ENCODE results near the gene ZNF175. TPM values are rescaled to one million over a fixed set of nuclear protein-coding genes. Genes with fewer than 3 reads are reported as not detected.

ZNF175 gene
- total RNA-seq, 1 donor from 2014 or later: 15.1 TPM

- DNase-seq (ENCODE audit: low read depth) (no peak), FAIRE-seq (no peak)
- peaks cover 23% of the 10 kb centered on the region for H3K36me3 ChIP-seq (ENCODE audit: insufficient read depth, low read length)
- peaks cover 4% of the 10 kb centered on the region for H3K4me1 Mint-ChIP-seq (ENCODE audit: low read depth, unreplicated experiment)
- no peak for TF ChIP-seq EZH2 (IDR thresholded peaks at IDR 0.05; ENCODE audit: insufficient read depth, low read length)
- TF ChIP-seq, protein P1, sequence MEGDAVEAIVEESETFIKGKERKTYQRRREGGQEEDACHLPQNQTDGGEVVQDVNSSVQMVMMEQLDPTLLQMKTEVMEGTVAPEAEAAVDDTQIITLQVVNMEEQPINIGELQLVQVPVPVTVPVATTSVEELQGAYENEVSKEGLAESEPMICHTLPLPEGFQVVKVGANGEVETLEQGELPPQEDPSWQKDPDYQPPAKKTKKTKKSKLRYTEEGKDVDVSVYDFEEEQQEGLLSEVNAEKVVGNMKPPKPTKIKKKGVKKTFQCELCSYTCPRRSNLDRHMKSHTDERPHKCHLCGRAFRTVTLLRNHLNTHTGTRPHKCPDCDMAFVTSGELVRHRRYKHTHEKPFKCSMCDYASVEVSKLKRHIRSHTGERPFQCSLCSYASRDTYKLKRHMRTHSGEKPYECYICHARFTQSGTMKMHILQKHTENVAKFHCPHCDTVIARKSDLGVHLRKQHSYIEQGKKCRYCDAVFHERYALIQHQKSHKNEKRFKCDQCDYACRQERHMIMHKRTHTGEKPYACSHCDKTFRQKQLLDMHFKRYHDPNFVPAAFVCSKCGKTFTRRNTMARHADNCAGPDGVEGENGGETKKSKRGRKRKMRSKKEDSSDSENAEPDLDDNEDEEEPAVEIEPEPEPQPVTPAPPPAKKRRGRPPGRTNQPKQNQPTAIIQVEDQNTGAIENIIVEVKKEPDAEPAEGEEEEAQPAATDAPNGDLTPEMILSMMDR (IDR thresholded peaks at IDR 0.05; ENCODE audit: insufficient read depth, low read depth, low read length): no peak
- H3K79me2 ChIP-seq (ENCODE audit: insufficient read depth, low read length): no peaks in the 10 kb centered on the region
- H3K9ac ChIP-seq (ENCODE audit: low read length): no peak overlapping the region
- H3K27me3 Mint-ChIP-seq (ENCODE audit: low read depth, unreplicated experiment): no peaks in the 10 kb centered on the region
- H3K4me3 Mint-ChIP-seq (ENCODE audit: unreplicated experiment): no peak overlapping the region
- no peak overlapping the region for H2AFZ ChIP-seq (ENCODE audit: low read depth, low read length)
- H3K9me3 Mint-ChIP-seq (ENCODE audit: unreplicated experiment): peaks cover 23% of the 10 kb centered on the region
- H3K4me1 ChIP-seq (ENCODE audit: insufficient read depth, low read length): no peaks in the 10 kb centered on the region
- H4K20me1 ChIP-seq (ENCODE audit: insufficient read depth, low read length): no peaks in the 10 kb centered on the region
- H3K27ac ChIP-seq (ENCODE audit: low read depth, low read length): no peak overlapping the region
- no peak overlapping the region for H3K27ac Mint-ChIP-seq (ENCODE audit: unreplicated experiment)
- H3K27me3 ChIP-seq (ENCODE audit: insufficient read depth, low read length): no peaks in the 10 kb centered on the region
- H3K4me3 ChIP-seq (ENCODE audit: insufficient read depth, low read depth, low read length): no peak overlapping the region
- H3K4me2 ChIP-seq (ENCODE audit: low read length): no peak overlapping the region
- peaks cover 36% of the 10 kb centered on the region for H3K9me3 ChIP-seq (ENCODE audit: insufficient read depth, low read depth, low read length)
- H3K36me3 Mint-ChIP-seq (ENCODE audit: low read depth, unreplicated experiment): peaks cover 36% of the 10 kb centered on the region
Observed at GRCh38 chr19:51590441-51590840, 19.4 kb downstream of the ZNF175 start.

GRCh38 chr19:51592521-51592920 lies 21.4 kb downstream of the ZNF175 start:
- Histone ChIP-seq H3K9me3 (ENCODE audit: insufficient read depth, low read depth, low read length) (peaks cover 17% of the 10 kb centered on the region), H3K36me3 (ENCODE audit: insufficient read depth, low read length) (peaks cover 7% of the 10 kb centered on the region), H3K4me2 (ENCODE audit: low read length) (no peak overlapping the region), H4K20me1 (ENCODE audit: insufficient read depth, low read length) (no peaks in the 10 kb centered on the region), H3K4me1 (ENCODE audit: insufficient read depth, low read length) (no peaks in the 10 kb centered on the region), H2AFZ (ENCODE audit: low read depth, low read length) (no peak overlapping the region), H3K27me3 (ENCODE audit: insufficient read depth, low read length) (no peaks in the 10 kb centered on the region), H3K27ac (ENCODE audit: low read depth, low read length) (no peak overlapping the region), H3K9ac (ENCODE audit: low read length) (no peak overlapping the region), H3K4me3 (ENCODE audit: insufficient read depth, low read depth, low read length) (no peak overlapping the region), H3K79me2 (ENCODE audit: insufficient read depth, low read length) (no peaks in the 10 kb centered on the region)
- TF ChIP-seq EZH2 (IDR thresholded peaks at IDR 0.05; ENCODE audit: insufficient read depth, low read length): no peak
- TF ChIP-seq, protein P1 (IDR thresholded peaks at IDR 0.05; ENCODE audit: insufficient read depth, low read depth, low read length): no peak
- H3K4me1 Mint-ChIP-seq (ENCODE audit: low read depth, unreplicated experiment): peaks cover 4% of the 10 kb centered on the region
- FAIRE-seq (no peak), DNase-seq (ENCODE audit: low read depth) (no peak)
- no peak overlapping the region for H3K27ac Mint-ChIP-seq (ENCODE audit: unreplicated experiment)
- peak overlapping the region; percentile 6 for H3K4me3 Mint-ChIP-seq (ENCODE audit: unreplicated experiment)
- H3K27me3 Mint-ChIP-seq (ENCODE audit: low read depth, unreplicated experiment): peaks cover 4% of the 10 kb centered on the region
- H3K36me3 Mint-ChIP-seq (ENCODE audit: low read depth, unreplicated experiment): peaks cover 18% of the 10 kb centered on the region
- H3K9me3 Mint-ChIP-seq (ENCODE audit: unreplicated experiment): peaks cover 19% of the 10 kb centered on the region

GRCh38 chr19:51593138-51593890 lies 22.2 kb downstream of the ZNF175 start:
- peak overlapping the region; percentile 74 for H3K4me3 ChIP-seq (ENCODE audit: insufficient read depth, low read depth, low read length)
- H3K27ac ChIP-seq (ENCODE audit: low read depth, low read length): no peak overlapping the region
- peak overlapping the region; percentile 71 for H3K9ac ChIP-seq (ENCODE audit: low read length)

More at GRCh38 chr19:51593138-51593890, 22.2 kb downstream of the ZNF175 start:
- Mint-ChIP-seq H3K9me3 (ENCODE audit: unreplicated experiment) (peaks cover 12% of the 10 kb centered on the region), H3K4me1 (ENCODE audit: low read depth, unreplicated experiment) (peaks cover 4% of the 10 kb centered on the region), H3K36me3 (ENCODE audit: low read depth, unreplicated experiment) (peaks cover 11% of the 10 kb centered on the region), H3K4me3 (ENCODE audit: unreplicated experiment) (peak overlapping the region; percentile 90), H3K27me3 (ENCODE audit: low read depth, unreplicated experiment) (peaks cover 4% of the 10 kb centered on the region), H3K27ac (ENCODE audit: unreplicated experiment) (no peak overlapping the region)
- H3K9me3 ChIP-seq (ENCODE audit: insufficient read depth, low read depth, low read length): peaks cover 9% of the 10 kb centered on the region
- H3K27me3 ChIP-seq (ENCODE audit: insufficient read depth, low read length): no peaks in the 10 kb centered on the region
- TF ChIP-seq, protein P1 (IDR thresholded peaks at IDR 0.05; ENCODE audit: insufficient read depth, low read depth, low read length): no peak
- no peak for TF ChIP-seq EZH2 (IDR thresholded peaks at IDR 0.05; ENCODE audit: insufficient read depth, low read length)
- peak overlapping the region; percentile 96 for H3K4me2 ChIP-seq (ENCODE audit: low read length)
- DNase-seq (ENCODE audit: low read depth): no peak
- peak overlapping the region; percentile 100 for H2AFZ ChIP-seq (ENCODE audit: low read depth, low read length)
- no peaks in the 10 kb centered on the region for H3K79me2 ChIP-seq (ENCODE audit: insufficient read depth, low read length)
- no peaks in the 10 kb centered on the region for H3K4me1 ChIP-seq (ENCODE audit: insufficient read depth, low read length)
- no peak for FAIRE-seq
- no peaks in the 10 kb centered on the region for H3K36me3 ChIP-seq (ENCODE audit: insufficient read depth, low read length)
- H4K20me1 ChIP-seq (ENCODE audit: insufficient read depth, low read length): no peaks in the 10 kb centered on the region
